HepG2 (cell line): Measurements from ENCODE around the gene OLFM1. TPM values are rescaled to one million over a fixed set of nuclear protein-coding genes. Genes with fewer than 3 reads are reported as not detected.
A peak's percentile ranks its signal among the peaks of the same experiment; 100 is the strongest.

Experiments used
- ATF7-NPFF ChIP-seq: sonication (generic); formaldehyde crosslinking; IDR thresholded peaks from 2 replicates; pipeline ENCODE4 v1.8.1; 2023; ENCODE audit warnings: mild to moderate bottlenecking, low read depth, missing genetic modification reagents, moderate library complexity
- CBFB ChIP-seq: sonication (generic); formaldehyde crosslinking; IDR thresholded peaks from 2 replicates; pipeline ENCODE4 v1.4.0; 2020; ENCODE audit warnings: missing genetic modification reagents
- CCAR2 ChIP-seq: fragments of 200-400 bp; formaldehyde crosslinking; optimal IDR thresholded peaks from 2 replicates; pipeline ENCODE3; 2018; ENCODE audit warnings: low read depth, mild to moderate bottlenecking, low read length, moderate library complexity
- CCDC6 ChIP-seq: sonication (generic); formaldehyde crosslinking; IDR thresholded peaks from 2 replicates; pipeline ENCODE4 v1.8.1; 2022; ENCODE audit warnings: mild to moderate bottlenecking, missing genetic modification reagents, moderate library complexity
- TAF15 ChIP-seq: fragments of 200-400 bp; formaldehyde crosslinking; IDR thresholded peaks from one replicate; pipeline ENCODE4 v1.6.1; 2018; ENCODE audit warnings: mild to moderate bottlenecking, low read depth, low read length; ENCODE audit not compliant: poor library complexity, severe bottlenecking
- TBL1XR1 ChIP-seq: fragments of 150-350 bp; IDR thresholded peaks from 2 replicates; pipeline ENCODE4 v1.6.1; 2014; ENCODE audit warnings: borderline replicate concordance, low read length; ENCODE audit not compliant: partially characterized antibody
- ZFX ChIP-seq: sonication (generic); formaldehyde crosslinking; IDR thresholded peaks from 2 replicates; pipeline ENCODE4 v1.4.0; 2020; ENCODE audit warnings: mild to moderate bottlenecking, low read depth, missing genetic modification reagents, moderate library complexity
- ZNF317 ChIP-seq: sonication (generic); formaldehyde crosslinking; IDR thresholded peaks from 2 replicates; pipeline ENCODE4 v1.5.0; 2020; ENCODE audit warnings: mild to moderate bottlenecking, missing genetic modification reagents
- polyA plus RNA-seq, 8 experiments: library from polyadenylated mRNA; depleted of rRNA in 3 of 8; stranded (reverse) in 7 of 8; unstranded in 1 of 8; fragments of >200 nt; fragmentation: Illumina TruSeq in 4 of 8; extraction: Trizol in 4 of 8; gene quantifications; 2 replicates each; pipeline versions ENCODE4 v1.2.1 to v1.2.3, GENCODE V29; 2011 to 2016; ENCODE audit warnings: low read depth in 4 of 8, missing spikeins in 1 of 8, mixed read lengths in 1 of 8; ENCODE audit not compliant: insufficient read depth in 1 of 8
- total RNA-seq, 5 experiments: library from RNA; depleted of rRNA; stranded (reverse); fragments of >200 nt; fragmentation: Illumina TruSeq; extraction: Trizol; gene quantifications; 2 replicates each; pipeline ENCODE4 v1.2.3, GENCODE V29; 2016; ENCODE audit warnings: low read depth in 1 of 5
- TF ChIP-seq, protein P1 (sequence below): sonication (generic); formaldehyde crosslinking; IDR thresholded peaks from 2 replicates; pipeline ENCODE4 v1.5.0; 2020; ENCODE audit warnings: mild to moderate bottlenecking, missing genetic modification reagents, borderline replicate concordance
- TF ChIP-seq, protein P2 (sequence below): sonication (generic); formaldehyde crosslinking; IDR thresholded peaks from 2 replicates; pipeline ENCODE4 v1.5.0; 2020; ENCODE audit warnings: mild to moderate bottlenecking, missing genetic modification reagents
- TF ChIP-seq, protein P3 (sequence below): IDR thresholded peaks from 2 replicates; pipeline ENCODE4 v1.6.1; 2016
- TF ChIP-seq, protein P4 (sequence below): sonication (generic); formaldehyde crosslinking; IDR thresholded peaks from 2 replicates; pipeline ENCODE4 v1.4.0; 2020; ENCODE audit warnings: mild to moderate bottlenecking, missing genetic modification reagents
- TF ChIP-seq, protein P5 (sequence below): sonication (generic); formaldehyde crosslinking; IDR thresholded peaks from 2 replicates; pipeline ENCODE4 v1.4.0; 2020; ENCODE audit warnings: missing genetic modification reagents, low read depth, mild to moderate bottlenecking, borderline replicate concordance

The OLFM1 gene
- total and polyA plus RNA-seq, 2 of the 13 experiments (the other 11 are each of a cell fraction or from before 2014, with no cell fraction given), result not detected

DNA sequence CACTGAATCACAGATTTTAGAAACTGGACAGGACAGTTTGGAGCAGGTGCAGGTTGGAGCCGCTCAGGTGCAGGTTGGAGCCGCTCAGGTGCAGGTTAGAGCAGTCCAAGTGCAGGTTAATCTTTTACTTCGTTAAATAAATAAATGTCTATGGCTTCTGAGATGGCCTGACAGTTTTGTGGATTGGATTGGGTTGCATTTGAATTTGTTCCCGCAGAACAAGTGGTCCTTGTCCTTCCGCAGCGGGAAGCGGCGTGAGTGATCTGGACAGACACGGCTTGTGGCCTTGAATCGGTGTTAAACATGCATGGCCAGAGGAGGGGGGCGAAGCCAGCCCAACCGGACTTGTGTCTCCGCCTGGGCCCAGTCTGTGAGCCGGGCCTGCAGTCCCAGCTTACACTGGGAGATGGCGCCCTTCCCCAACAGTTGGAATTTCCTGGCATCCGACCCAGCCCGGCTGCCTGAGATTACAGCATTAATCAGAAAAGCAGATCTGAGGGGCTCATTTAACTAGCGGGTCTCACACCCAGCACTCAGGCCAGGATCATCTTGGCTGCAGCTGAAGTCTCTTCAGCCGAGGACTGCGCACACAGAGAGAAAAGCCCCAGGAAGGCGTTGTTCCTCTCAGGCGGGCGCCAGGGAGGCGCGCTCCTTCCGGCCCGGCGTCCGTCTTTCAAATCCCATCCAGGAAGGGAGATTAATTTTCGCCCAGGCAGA is 1.5 kb upstream of the OLFM1 start (continued):
- TF ChIP-seq, protein P1, sequence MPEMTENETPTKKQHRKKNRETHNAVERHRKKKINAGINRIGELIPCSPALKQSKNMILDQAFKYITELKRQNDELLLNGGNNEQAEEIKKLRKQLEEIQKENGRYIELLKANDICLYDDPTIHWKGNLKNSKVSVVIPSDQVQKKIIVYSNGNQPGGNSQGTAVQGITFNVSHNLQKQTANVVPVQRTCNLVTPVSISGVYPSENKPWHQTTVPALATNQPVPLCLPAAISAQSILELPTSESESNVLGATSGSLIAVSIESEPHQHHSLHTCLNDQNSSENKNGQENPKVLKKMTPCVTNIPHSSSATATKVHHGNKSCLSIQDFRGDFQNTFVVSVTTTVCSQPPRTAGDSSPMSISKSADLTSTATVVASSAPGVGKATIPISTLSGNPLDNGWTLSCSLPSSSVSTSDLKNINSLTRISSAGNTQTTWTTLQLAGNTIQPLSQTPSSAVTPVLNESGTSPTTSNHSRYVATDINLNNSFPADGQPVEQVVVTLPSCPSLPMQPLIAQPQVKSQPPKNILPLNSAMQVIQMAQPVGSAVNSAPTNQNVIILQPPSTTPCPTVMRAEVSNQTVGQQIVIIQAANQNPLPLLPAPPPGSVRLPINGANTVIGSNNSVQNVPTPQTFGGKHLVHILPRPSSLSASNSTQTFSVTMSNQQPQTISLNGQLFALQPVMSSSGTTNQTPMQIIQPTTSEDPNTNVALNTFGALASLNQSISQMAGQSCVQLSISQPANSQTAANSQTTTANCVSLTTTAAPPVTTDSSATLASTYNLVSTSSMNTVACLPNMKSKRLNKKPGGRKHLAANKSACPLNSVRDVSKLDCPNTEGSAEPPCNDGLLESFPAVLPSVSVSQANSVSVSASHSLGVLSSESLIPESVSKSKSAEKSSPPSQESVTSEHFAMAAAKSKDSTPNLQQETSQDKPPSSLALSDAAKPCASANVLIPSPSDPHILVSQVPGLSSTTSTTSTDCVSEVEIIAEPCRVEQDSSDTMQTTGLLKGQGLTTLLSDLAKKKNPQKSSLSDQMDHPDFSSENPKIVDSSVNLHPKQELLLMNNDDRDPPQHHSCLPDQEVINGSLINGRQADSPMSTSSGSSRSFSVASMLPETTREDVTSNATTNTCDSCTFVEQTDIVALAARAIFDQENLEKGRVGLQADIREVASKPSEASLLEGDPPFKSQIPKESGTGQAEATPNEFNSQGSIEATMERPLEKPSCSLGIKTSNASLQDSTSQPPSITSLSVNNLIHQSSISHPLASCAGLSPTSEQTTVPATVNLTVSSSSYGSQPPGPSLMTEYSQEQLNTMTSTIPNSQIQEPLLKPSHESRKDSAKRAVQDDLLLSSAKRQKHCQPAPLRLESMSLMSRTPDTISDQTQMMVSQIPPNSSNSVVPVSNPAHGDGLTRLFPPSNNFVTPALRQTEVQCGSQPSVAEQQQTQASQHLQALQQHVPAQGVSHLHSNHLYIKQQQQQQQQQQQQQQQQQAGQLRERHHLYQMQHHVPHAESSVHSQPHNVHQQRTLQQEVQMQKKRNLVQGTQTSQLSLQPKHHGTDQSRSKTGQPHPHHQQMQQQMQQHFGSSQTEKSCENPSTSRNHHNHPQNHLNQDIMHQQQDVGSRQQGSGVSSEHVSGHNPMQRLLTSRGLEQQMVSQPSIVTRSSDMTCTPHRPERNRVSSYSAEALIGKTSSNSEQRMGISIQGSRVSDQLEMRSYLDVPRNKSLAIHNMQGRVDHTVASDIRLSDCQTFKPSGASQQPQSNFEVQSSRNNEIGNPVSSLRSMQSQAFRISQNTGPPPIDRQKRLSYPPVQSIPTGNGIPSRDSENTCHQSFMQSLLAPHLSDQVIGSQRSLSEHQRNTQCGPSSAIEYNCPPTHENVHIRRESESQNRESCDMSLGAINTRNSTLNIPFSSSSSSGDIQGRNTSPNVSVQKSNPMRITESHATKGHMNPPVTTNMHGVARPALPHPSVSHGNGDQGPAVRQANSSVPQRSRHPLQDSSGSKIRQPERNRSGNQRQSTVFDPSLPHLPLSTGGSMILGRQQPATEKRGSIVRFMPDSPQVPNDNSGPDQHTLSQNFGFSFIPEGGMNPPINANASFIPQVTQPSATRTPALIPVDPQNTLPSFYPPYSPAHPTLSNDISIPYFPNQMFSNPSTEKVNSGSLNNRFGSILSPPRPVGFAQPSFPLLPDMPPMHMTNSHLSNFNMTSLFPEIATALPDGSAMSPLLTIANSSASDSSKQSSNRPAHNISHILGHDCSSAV (CRISPR knock-in tag), result no peak
- TF ChIP-seq CBFB (CRISPR knock-in tag), result peak; percentile 67; the same call in 1 of the 2 replicates
- TF ChIP-seq, protein P2, sequence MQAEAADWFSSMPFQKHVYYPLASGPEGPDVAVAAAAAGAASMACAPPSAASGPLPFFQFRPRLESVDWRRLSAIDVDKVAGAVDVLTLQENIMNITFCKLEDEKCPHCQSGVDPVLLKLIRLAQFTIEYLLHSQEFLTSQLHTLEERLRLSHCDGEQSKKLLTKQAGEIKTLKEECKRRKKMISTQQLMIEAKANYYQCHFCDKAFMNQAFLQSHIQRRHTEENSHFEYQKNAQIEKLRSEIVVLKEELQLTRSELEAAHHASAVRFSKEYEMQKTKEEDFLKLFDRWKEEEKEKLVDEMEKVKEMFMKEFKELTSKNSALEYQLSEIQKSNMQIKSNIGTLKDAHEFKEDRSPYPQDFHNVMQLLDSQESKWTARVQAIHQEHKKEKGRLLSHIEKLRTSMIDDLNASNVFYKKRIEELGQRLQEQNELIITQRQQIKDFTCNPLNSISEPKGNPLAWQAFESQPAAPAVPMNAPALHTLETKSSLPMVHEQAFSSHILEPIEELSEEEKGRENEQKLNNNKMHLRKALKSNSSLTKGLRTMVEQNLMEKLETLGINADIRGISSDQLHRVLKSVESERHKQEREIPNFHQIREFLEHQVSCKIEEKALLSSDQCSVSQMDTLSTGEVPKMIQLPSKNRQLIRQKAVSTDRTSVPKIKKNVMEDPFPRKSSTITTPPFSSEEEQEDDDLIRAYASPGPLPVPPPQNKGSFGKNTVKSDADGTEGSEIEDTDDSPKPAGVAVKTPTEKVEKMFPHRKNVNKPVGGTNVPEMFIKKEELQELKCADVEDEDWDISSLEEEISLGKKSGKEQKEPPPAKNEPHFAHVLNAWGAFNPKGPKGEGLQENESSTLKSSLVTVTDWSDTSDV (CRISPR knock-in tag), result no peak
- 0 out of 2 replicates have a peak, but pooled peaks have one; percentile 47 for TF ChIP-seq ATF7-NPFF (CRISPR knock-in tag)
- no peak; the same call in 1 of the 2 replicates for TF ChIP-seq ZNF317 (CRISPR knock-in tag)
- TF ChIP-seq, protein P3, sequence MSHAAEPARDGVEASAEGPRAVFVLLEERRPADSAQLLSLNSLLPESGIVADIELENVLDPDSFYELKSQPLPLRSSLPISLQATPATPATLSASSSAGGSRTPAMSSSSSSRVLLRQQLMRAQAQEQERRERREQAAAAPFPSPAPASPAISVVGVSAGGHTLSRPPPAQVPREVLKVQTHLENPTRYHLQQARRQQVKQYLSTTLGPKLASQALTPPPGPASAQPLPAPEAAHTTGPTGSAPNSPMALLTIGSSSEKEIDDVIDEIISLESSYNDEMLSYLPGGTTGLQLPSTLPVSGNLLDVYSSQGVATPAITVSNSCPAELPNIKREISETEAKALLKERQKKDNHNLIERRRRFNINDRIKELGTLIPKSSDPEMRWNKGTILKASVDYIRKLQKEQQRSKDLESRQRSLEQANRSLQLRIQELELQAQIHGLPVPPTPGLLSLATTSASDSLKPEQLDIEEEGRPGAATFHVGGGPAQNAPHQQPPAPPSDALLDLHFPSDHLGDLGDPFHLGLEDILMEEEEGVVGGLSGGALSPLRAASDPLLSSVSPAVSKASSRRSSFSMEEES (CRISPR knock-in tag), result peak; percentile 40
- no peak for TF ChIP-seq CCAR2
- peak; percentile 75 for TF ChIP-seq ZFX (CRISPR knock-in tag)
- TF ChIP-seq CCDC6, result peak; percentile 78
- TF ChIP-seq, protein P4, sequence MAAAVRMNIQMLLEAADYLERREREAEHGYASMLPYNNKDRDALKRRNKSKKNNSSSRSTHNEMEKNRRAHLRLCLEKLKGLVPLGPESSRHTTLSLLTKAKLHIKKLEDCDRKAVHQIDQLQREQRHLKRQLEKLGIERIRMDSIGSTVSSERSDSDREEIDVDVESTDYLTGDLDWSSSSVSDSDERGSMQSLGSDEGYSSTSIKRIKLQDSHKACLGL (CRISPR knock-in tag), result no peak
- TF ChIP-seq, protein P5, sequence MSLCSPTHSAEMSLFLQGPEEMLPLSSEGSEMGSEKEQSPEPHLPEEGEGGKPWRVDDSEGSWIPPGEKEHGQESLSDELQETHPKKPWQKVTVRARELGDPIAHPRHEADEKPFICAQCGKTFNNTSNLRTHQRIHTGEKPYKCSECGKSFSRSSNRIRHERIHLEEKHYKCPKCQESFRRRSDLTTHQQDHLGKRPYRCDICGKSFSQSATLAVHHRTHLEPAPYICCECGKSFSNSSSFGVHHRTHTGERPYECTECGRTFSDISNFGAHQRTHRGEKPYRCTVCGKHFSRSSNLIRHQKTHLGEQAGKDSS (CRISPR knock-in tag), result peak; percentile 74; the same call in 1 of the 2 replicates
- TF ChIP-seq TBL1XR1, result no peak
- no peak for TF ChIP-seq TAF15
